ENCODE data around the gene PTPRT.

PTPRT gene

DNA sequence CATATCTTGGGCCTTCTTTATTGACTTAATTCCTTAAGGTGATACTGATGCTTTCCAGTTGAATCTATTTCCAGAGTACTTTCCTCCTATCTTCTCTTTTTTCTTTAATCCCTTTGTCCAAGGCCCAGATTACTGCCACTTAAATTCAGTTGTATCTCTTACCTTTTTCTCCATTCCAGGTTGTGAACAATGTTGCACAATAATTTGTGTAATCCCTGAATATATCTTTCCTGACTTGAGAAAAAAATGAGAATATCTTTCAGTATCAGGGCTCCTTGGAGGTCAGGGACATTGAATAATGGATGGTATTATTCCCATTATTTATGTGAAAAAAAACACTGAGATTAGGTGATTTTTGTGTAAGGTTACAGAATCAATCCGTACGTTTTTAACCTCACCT, 683.3 kb downstream of the PTPRT start:
- no peak for DNase-seq

DNA sequence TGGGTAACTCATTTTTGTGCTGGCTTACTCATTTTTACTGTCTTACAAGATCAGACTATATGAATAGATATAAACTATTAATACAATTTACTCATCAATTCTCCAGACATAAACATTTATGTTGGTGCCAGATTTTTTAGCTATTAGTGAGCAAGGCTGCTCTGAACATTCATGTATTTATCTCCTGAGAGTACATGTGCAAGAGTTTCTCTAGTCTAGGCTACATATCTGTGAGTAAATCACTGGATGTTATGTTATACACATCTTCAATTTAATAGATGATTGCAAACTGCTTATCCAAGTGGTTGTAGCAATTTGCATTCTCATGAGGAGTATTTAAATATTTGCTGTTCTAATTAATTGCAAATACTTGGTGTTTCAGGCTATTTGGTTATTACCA, 687.1 kb downstream of the PTPRT start:
- no peak for DNase-seq

DNA sequence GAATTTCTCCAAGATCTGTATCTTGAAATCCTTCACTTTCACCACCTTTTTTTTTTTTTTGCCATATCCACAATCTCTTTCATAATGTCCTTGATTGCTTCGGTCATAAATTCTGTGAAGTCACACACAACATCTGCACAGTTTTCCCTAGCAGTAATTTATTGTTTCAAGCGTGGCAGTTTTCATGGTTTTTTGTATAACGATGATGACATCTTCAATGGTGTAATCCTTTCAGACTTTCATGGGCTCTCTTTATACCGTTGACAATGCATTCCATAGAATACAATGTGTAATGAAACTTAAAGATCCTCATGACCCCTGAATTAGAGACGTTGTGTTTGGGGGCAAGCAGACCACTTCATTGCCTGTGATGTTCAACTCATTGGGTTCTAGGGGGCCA, 693.1 kb downstream of the PTPRT start:
- no peak for DNase-seq

DNA sequence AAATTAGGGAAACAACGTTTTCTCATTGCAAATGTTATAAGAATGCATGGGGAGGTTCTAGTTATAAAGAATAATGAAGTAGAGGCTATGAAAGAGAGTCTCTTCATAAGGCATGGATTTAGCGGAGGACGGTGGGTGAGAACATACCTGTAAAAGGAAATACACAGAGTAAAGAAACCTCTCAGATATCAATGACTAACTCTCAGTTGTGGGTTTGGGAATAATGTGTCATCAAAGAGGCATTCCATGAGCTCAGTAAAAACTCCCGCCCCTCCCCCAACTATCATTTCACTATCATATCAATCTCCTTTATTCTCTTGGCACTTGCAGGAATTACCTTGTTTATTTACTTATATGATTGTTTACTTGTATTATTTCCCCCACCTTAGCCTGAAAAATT, 695.4 kb downstream of the PTPRT start:
- DNase-seq, result no peak

DNA sequence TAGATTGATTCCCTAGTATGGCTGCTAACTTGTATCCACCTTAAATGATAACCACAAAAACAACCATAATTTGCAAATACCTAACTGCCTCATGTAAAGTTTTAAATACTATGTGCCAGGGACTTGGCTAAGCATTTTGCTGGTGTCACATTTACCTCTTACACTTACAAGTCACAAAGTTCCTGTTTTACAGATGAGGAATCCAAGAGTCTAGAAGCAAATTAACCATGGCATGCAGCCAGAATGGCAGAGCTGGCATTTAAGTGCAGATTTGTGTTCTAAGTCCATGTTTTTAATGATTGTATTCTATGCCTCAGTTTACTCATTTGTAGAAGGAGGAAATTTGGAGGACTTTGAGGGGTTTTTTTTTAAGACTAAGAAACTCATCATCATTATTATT, 696.7 kb downstream of the PTPRT start:
- no peak for DNase-seq

DNA sequence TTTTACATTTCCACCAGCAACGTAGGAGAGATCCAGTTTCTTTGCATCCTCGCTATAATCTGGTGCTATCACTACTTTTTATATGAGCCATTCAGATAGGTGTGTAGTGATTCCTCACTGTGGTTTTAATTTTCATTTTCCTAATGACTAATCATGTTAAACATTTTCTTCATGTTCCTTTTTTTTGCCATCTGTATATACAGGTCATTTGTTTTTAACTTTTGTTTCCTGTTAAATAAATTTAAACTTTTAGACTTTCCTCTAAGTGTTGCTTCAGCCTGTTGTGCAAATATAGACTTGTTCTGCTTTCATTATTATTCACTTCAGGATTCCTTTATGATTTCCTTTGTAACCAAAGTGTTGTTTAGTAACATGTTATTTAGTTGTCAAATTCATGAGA, 697.4 kb downstream of the PTPRT start:
- DNase-seq, result no peak

DNA sequence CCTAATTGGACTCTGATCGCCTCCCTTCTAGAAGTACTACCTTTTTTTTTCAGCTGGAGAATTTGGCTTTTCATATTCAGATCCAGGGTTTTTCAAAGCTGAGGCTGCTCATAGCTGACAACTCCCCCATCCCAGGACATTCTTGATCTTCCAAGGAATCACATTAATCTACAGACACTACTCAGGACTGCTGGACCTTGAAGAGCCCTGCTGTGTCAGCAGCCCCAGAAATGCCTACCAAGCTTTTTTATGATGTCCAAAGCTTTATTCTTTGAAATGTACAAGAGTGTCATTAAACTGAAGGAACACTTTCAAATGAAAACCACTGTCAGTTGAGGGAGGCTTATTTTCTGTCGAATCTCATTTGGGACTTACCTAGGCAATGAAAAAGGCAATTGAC, 704.1 kb downstream of the PTPRT start:
- no peak for DNase-seq

DNA sequence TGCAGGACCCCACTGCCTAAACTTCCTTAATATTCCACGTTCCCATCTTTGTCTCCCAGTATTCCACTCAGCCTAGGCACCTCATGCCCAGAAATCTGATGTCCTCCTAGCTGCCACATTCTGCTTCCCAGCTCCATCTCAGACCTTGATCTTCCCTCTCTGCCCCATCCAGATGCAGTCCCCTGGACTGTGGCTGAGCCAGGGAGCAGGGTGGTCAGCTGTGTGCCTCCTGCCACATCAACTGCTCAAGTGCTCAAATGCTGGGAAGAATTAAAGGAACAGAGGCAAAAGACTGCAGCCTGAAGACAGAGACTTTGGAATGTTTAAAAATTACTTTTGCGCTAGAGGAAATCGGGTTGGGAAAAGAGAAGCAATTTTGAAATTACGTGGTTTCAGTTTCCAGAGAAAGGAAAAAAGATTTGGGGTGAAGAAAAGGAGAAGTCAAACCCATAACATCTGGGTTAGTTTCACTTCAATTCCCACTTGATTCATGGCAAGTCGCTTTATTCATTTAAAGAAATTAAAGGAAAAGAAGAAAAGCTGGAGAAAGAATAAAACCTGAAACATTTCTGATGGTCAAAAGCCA, 704.8 kb downstream of the PTPRT start:
- DNase-seq, result no peak

DNA sequence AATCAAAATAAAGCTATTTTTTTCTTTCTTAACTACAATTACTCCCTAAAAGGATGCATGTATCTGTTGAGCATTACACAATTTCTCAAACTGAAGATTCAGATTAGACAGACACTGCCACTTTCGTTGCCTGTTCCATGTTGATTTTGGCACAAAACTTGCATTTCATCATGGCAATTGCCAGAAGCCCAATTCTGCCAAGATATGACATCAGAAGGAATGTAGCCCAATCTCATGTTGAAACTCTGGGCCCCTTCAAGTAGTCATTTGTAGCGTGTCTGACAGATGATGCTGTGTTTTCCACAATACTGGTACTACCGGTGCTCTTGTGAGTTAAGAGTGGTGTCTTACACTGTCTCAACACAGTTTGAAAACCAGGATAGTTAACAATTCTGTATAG, 705.4 kb downstream of the PTPRT start:
- DNase-seq, result no peak

DNA sequence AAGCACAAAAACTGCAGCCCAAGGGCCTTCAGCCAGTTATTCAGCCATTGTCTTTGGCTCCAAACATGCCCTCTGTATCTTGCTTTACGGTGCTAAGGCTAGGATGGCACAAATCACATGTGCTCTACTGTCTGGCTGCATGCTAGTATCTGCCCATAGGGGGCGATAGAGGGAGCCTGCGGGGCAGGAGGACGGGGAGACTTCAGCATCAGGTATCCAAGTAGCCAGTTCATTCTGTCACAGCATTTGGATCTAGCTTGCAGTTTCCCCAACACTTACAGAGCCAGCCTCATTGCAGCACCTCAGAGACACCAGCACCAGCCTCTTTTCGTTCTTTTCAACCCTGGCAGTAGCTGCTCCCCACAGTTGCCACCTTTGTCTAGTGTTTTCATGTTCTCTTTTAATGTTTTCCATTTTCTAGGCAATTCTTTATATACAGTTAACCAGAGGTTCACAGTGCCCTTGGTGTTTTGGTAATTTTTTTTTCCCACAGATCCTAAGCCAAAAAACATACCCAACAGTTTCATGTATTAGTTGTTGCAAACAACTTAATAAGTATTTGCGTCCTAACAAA, 705.9 kb downstream of the PTPRT start:
- DNase-seq, result no peak

DNA sequence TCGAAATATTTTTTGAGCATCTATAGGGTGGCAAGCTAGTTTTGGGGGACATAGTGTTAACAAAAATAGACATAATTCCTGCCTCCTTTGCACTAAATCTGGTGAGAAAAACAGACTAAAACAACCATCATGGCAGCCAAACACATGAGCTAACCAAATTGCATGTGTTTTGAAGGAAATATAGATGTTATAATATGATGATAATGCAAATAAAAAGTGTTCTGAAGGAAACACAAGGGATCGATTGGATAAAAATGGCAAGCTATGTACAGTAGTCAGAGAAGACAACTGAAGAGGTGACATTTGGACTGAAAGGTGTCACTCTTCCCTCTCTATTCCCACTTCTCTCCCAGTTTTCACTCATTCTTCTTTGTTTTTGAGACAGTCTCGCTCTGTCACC, 706.9 kb downstream of the PTPRT start:
- no peak for DNase-seq

DNA sequence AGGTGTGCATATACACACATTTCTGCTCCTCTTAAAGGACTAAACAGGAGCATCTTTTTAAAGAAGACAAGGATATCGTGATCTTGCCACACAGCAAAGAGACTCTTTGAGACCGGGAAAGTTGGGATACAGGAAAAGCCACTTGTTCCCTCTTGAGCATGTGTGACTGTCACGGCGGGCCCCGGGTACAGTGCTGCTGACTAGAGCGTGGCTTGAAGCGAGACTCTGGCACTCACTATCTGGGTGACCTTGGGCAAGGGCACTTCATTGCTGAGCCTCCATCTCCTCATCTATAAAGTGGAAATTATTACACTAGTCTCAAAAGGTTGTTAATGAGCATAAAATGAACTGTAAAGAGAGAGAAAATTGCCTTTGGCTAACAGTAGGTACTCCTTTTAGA, 713.9 kb downstream of the PTPRT start:
- no peak for DNase-seq

DNA sequence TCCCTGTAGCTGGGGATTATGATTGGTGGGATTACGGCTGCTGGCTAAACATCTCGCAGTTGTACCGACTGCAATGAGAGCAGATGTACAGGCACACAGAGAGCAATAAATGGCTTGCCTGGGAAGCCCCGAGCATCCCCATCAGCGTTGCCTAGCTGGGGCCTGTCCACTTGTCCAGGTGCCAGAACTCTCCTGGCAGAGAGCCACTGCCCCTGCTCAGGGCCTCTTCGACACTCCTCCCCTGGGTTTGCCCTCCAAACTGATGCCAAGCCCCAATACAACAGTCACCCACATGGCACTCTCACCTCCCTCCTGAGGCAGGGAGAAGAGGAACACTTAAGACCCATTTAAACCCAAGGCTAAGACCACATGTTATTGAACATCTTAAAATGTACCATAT, 715.1 kb downstream of the PTPRT start:
- DNase-seq, result no peak

DNA sequence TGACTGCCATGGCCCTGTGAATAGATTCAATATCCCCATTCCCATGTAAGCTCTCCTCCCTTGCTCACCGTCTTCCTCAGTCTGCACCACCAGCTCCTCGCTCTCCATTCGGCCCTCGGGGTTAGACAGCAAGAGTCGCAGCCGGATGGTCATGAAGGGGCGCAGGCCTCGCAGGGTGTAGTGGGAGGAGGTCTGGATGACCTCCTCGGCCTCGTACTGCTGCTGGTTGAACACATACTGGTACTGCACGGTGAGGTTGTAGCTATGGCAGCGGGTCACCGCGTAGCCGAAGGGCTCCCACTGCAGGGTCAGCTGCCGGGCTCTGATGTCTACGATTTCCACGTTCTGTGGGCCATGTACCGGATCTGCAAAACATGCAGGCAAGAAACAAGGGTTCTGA, 717.5 kb downstream of the PTPRT start:
- no peak for DNase-seq

DNA sequence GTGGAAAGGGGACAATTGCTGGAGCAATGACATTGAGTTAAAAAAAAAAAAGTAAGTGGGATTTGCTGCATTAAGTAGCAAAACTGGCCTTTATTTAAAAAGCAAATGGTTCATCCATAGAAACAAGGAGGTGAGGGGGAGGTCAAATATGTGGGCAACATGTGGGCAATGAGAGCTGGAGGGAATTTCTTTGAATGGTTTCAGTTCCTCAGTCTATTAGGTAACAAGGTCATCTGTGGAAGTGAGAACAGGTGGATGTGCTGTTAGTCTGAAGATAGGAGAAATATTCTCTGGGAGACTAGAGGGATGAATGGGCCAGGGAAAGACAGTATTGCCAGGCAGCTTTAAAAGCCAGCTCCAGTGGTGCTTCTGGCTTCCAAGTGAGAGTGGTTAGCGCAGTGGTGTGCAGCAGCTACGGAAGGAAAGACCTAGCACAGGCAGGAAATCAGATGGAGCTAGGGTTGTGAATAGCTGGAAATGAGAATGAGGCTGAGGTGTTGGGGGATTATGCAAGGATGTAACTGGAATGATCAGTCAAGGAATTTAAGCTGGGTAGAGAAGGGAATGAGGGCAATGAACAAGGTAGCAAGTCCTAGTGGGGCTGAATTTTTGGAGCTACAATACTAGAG, 727.6 kb downstream of the PTPRT start:
- DNase-seq, result no peak

DNA sequence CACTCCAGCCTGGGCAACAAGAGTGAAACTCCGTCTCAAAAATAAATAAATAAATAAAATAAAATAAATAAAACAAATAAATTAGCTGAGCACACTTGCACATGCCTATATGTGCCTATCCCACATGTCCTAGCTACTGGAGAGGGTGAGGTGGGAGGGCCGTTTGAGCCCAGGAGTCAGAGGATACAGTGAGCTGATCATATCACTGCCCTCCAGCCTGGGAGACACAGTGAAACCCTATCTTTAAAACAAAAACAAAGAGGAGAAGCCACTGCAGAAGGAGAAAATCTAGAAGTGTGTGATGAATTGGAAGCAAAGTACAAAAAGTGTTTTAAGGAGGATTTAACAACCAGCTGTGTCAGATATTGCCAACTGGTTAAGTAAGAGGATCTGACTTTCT, 728.4 kb downstream of the PTPRT start:
- no peak for DNase-seq

DNA sequence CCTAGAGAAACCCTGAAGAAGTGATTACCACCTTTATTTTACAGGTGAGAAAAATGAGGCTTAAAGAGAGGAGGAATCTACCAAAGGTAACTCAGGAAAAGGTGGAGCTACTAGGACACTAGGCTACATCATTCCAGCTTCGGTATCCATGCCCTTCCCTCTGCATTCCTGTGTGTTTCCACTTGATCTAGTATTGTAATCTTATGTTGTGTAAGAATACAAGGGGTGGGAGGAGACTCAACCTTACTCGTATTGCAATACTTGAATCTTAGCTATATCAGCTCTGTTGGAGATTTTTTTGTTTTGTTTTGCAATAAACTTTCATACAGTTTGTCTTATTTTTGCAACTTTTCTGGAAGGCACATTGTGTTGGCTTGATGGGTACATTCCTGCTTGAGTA, 742.4 kb downstream of the PTPRT start:
- DNase-seq, result no peak

DNA sequence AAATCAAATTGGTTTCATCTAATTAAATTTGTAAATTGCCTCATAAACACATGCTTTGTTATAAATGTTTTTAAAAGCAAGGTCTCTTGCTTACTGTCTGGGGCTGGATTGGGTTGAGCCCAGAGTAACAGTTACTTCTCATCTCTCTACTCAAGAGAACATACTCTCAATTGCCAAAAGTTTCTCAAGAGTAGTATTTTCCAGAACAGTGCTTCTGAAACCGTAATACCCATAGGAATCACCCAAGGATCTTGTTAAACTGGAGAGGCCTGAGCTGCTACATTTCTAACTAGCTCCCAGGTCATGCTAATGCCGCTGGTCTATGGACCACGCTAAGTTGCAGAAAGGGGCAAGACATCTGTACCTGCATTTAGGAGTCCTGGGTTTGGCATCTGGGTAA, 744.9 kb downstream of the PTPRT start:
- no peak for DNase-seq

DNA sequence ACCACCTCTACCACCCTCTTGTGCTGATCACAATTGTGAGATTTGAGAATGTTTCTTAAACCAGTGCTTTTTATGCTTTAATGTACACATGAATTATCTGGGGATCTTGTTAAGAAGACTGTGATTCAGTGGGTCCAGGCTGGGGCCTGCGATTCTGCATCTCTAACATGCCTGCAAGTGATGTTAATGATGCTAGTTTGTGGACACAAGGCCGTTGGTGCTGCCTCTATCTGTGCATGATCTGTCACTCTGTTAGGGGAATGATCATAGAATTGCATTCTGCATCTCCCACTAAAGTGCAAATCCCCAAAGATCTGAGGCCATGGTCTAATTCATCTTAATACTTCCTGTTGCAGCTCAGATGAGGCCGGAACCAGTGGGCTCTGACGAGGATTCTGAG, 746.5 kb downstream of the PTPRT start:
- no peak for DNase-seq

DNA sequence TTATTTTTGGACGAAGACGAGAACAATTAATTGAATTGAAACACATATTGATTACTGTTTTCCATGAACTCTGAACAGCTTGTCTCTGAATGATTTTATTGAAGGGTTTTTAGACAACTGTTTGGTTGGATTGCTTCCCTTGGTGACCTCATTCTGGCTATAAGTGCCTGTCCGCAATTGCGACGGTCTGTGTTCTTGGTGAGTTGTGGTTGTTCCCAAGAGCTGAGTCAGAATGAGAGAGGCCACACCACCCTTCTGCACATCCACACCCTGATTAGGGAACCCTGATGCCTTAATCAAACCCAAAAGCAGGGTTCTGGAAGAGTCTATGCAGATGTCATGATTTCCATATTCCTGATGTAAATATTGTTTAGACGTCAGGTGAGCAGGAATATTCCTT, 747.0 kb downstream of the PTPRT start:
- DNase-seq, result no peak

DNA sequence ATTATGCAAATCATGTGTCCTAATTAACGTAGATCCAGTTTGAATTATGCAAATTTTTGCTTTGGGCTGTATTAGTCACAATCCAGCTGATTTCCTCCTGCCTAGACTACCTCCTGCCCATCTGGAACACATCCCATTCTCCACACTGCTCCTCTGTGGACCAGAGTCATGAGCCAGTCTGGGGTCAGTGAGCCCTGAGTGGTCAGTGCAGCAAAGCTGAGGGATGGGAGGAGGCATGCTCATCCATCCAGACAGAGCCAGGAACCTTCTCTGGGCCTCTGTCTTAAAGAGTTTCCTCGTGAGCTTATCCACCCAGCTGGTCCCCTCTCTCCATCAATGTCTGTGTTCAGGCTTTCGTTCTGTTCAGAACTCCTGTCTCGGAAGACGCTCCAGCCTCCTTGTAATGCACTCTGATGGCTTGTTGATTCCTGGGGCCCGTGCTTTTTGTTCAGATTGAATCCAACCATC, 747.8 kb downstream of the PTPRT start:
- DNase-seq, result no peak

DNA sequence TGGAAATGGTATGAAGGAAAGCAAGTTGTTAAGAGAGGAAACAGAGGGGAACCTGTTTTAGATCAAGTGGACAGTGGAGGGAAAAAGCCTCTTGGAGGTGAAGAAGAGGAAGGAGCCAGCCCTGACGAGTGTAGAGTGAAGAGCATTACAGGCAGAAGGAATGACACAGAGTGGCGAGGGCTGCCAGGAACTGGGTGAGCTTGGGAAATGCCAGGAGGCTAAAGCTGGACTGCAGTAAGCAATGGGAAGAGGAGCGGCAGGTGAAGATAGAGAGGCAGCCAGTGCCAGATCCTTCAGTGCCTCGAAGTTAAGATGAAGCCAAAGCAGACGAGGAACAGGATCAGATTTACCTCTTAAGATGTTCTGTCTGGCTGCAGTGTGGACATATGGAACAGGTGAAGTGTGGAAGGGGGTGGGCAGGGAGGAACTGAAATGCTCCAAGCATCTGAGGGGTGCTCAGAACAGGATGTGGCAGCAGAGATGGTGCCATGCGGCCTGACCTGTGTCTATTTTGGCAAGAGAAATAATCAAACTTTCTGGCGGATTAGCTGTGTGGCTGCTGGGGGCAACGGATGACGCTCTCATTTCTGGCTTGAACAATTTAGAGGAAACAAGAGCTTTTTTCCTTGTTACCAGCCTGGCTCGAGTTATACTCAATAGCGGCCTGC, 748.4 kb downstream of the PTPRT start:
- no peak for DNase-seq

DNA sequence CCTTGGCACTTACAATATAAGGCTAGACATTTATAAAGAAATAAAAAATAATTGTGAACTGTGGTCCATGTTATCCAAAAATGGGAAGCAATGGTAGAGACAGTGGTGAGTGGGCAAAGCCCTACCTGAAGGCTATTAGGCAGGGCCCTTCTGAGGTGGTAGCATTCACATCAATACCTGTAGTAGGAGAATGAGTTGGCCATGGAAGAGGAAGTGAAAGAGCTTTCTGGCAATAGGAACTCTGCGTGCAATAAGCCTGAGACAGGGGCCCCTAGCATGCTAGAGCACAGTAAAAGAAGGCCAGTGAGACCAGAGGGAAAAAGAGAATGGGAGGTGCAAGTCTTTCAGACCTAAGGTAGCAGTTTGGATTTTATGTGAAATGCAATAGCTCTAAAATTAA, 754.5 kb downstream of the PTPRT start:
- no peak for DNase-seq

Measured in activated CD8-positive, alpha-beta memory T cell treated with anti-CD3 and anti-CD28 coated beads for 24 hours (primary cell).